Activated CD8-positive, alpha-beta memory T cell treated with anti-CD3 and anti-CD28 coated beads, Interleukin-2, amount 50 U/mL, for 24 hours (primary cell): ENCODE measurements around the gene RNLS.
A peak's percentile ranks its signal among the peaks of the same experiment; 100 is the strongest.

Experiments used
- DNase-seq: peaks from one replicate; pipeline ENCODE4 v3.0.0-alpha.2; 2020; ENCODE audit errors: extremely low read depth

The RNLS gene

DNA sequence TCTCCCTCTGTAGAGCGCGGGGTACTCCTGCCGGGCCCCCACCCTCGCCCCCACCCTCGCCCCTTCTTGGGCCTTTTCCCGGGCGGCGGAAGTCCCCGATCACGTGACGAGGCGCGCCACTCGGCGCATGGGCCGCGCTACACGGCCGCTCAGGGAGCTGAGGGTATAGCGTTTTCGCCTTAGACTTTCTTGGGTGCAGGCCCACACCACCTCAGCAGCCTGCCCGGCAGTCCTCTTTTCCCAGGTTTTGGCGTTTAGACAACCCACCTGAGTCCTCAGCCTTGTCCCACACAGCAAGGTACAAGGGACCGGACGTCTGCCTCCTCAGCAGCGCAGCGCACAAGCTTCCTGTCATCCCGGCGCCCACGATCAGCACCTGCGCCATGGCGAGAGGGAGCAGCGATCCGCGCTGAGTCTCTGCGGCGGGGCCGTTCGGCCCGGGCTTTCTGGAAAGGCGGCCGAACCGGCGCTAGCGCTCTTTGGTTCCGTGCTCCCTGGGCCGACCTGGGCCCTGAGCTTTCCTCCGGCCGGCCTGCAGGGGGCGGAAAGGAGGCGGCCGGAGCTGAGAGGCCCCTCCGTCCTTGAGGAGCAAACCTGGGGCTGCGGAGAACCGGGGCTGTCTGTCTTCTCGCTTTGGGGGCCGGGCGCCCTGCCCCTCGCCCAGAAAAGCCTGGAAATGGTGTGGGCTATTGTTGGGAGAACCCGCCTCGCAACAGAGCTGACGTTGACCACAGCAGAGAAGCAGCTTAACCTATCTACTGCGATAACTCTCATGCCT is at the start of gene RNLS:
TSS of gene RNLS (minus strand) at position 513 of the 778 bp plus-strand sequence.
- peak; percentile 12 for DNase-seq

DNA sequence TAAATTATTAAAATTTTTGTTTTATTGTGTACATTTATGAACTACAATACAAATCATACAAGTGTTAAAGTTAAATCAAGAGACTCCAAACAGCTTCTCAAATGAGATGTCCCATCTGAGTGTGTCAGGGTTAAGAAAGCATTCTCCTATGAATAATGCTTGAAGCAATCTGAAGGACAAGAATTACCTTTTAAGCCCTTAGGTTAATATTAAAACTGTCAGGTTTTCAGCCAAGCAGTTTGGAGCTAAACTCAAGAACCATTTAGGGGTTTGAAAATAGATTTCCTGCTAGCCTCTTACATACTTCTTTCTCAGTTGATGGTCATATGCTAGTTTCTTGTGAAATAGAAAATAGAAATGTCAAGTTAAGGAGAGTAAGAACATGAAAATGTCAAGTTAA is 41.7 kb upstream of the RNLS start:
- DNase-seq: no peak

DNA sequence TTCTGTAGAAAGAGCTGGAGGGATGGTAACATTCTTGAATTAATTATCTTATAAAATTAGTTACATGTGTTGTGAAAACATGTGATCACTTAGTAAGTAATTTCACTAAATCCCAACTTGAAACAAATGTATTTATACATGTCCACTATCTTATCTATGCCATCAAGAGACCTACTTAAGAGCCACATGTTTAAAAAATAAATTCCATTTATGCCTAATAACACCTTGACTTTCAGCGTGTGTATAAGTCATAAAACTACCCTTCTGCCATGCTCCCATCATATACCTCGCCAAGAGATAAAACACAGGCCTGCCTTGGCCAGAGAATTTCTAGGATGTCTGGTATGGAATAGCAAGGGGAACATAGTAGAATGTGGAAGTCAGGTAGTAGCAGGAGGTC is 40.7 kb upstream of the RNLS start:
- no peak for DNase-seq

DNA sequence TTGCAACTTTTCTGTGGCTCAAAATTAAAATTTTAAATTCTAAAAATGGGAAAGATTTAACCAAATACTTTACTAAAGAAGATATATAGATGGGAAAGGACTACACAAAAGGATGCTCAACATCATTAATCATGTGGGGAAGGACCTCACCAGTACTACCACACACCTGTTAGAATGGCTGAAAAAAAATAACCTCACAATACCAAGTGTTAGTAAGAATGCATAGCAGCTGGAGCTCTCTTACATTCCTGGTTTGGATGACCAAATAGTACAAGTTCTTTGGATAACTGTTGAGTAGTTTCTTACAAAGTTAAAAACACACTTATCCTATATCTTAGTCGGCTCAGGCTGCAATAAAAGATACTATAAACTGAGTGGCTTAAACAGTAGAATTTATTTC is 37.3 kb upstream of the RNLS start:
- no peak for DNase-seq

DNA sequence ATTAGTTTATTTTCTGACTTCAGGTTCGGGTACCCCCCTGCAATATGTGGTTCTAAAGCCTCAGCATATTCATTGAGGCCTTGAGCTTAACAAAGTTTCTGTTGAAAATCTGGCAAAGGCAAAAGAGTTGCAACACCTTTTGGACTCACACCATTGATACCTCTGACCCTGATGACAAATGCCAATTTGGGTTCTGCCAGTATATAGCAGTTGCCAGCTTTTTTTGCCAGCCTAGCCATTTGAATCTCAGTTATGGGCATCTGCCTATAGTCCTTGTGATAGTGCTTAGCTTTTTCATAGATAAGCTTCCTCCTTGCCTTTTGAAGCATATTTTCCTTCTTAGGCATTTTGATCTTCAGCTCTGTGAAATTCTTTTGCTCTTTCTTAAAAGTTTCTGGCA is 35.4 kb upstream of the RNLS start:
- no peak for DNase-seq

DNA sequence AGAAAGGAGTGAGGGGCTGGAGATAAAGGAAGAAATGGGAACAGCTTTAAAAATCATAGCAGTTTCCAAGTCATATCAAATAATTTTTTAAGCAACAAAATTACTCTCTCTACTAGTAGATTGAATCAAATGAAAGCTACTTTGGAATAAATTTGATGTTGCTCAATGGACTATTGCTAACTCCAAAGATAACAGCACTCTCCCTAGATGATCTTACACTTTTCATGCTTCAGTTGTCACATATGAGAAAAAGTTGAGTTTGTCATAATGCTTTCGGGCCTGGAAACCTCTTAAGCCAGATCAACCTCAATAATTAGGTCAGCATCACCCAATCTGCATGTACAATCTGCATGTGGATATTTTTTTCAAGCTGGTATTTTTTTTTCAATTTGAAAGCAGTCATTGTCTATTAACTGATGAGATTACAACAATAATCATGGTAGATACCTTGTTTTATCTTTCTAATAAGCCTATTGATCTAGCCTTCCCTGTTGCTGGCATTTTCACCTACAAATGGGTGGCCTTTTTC is 34.7 kb upstream of the RNLS start:
- no peak for DNase-seq

DNA sequence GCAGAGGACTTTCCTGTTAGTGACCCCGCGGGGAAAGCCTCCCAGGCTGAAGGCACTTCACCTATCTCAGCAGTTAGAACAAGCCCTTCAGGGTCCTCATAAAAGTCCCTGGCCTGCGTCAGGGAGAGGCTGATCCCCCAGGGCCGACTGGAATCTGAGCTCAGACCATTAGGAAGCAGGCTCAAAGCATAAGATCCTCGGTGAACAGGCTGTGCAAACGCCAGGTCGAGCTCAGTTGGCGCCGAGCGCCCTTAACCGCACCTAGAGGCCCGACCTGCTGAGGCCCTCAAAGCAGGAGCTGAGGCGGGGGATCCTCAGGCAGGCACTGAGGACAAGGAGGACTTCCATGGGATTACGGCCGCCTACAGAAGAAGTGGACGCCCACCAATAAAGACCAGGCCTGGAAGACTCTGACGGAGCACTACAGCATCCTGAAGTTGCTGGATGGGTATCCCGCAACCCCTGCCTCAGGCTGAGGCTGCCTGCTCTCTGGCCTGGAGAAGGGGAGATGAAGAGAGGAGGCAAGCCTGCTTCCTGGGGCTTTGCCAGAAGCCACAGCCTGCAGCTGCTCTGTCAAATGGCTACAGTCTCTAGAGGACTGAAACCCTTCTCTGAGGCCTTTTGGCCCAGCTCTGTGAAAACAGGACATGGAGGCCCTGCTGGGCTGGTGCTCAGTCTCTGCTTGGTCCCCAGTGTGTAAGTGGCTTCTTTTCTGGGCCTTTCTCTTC is 33.3 kb upstream of the RNLS start:
- DNase-seq: no peak

DNA sequence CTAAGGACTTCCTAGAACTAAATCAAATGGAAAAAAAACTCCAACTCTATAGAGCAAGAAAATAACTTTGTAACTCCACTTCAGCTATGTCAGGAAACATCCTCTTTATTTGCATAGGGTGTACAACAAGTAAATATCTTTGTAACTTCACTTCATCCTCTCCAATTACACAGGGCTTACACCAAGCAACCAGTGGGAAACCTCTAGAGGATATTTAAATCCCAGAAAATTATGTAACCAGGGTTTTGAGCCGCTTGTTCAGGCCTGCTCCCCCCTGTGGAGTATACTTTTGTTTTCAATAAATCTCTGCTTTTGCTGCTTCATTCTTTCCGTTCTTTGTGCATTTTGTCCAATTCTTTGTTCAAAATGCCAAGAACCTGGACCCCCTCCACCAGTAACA is 25.7 kb upstream of the RNLS start:
- DNase-seq: no peak

DNA sequence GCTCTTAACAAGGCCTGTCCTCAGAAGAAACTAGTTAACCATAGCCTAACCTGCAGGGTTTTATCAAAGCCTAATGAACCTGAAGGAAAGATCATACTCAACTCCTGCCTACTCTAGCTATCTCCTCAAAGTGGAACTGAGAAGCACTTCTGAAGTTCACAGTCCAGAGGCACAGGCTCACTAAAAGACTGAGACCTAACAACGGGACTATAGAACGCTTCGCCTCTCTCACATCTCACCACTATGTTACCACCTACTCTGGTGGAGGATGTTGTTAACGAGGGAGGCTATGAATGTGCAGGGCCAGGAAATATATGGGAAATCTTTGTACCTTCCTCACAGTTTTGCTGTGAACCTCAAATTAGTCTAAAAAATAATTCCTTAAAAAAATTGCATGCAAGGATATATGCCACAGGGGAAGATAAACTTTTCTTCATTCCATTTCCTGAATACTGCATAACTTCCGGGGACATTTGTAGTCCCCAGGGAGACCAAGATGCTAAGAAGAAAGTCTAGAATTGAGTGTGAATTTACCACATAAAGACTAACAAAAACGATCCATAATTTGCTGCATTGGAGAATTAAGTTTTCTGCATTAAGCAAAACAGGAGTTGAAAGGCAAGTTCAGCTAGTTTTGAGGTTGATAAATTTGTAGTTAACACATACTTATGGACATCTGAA is 25.1 kb upstream of the RNLS start:
- DNase-seq: no peak

DNA sequence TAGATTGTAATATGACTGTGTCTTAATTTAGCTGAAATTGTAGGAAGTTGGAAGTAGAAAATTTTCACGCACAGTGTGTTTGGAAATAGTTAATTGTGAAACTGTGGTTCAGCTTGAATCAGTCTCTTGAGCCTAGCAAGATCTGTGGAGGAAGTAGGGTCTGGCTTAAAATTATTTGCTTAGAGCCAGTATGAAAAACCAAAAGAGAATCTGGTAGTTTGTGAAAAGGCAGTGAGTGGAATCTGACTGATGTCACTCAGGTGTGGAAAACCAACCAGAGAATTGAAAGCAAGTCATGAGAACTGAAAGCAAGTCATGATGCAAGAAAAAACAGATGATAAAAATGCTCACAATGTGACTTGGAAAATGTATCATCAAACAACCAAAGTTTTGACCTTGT is 14.9 kb upstream of the RNLS start:
- DNase-seq: no peak

DNA sequence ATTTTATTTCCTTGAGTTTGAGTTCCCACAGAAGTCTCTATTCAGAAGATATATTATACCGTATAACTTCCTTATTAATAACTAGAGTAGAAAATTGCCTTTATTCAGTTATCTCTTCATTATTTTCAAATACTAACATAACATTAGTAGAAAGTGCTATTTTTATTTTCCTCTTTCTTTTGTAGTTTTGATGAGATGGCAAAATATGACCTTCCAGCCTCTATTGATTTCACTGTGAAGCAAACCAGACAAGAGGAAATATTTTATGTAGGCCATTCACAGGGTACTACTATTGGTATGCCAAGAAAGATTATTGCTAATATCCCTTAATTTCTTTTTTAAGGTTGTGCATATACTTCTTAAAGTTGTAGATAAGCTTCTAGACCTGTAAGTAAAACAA is 11.4 kb upstream of the RNLS start:
- DNase-seq: no peak

DNA sequence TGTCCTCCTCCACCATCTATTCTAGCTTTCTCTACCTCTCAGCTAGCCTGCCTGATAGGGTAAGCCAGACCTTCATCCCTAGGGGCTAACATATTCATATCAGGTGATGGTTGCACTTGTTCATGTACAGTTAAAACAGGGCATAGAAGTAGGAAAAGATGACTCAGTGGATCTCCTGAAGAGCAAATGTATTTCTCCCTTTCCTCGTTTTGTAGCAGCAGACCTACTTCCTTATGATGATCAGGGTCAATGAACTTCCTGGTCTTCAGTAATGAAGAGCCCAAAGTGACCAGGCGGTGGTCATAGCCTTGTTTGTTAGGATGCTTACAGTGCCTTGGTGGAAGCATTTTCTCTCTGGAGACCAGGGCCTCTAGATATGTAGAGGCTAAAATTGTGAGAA is 9.8 kb upstream of the RNLS start:
- no peak for DNase-seq

DNA sequence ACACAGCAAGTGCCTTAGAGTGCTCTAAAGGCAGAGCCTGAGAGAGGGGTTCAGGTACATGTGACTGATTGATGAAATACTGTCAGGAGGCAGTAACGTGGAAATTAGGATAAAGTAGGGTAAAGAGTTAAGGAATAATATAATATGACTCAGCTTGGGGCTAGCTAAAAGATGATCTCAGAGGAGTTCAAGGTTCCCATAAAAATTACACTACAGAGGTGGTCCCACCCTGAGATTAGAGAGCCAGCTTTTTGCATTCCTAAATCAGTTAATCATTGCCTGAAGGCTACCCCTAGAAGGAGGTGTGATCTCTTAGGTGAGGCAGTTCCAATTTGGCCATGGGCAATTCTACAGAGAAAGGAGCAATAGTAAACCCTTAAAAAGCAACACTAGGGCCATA is 9.3 kb upstream of the RNLS start:
- DNase-seq: no peak

DNA sequence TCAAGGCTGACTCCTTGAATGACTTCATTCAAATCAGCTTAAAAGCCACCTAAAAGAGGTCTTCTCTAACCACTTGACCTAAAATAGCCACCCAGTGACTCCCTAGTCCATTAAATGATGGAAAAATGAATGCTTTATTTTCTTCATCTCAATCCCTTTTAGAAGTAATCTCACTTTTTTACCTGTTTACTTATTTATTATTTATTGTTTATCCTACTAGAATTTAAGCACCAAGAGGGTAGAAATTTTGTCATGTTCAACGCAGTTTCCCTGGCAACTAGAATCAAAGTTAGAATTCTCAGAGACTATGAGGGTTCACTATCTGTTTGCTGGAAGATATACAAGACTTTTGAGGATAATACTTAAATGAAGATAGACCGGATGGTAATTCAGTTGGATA is 3.3 kb upstream of the RNLS start, which contains the start of gene LIPJ:
TSS of gene LIPJ (plus strand) at position 301 of the 400 bp plus-strand sequence. CDS start 3,926 bp downstream, outside the sequence.
- DNase-seq: no peak

DNA sequence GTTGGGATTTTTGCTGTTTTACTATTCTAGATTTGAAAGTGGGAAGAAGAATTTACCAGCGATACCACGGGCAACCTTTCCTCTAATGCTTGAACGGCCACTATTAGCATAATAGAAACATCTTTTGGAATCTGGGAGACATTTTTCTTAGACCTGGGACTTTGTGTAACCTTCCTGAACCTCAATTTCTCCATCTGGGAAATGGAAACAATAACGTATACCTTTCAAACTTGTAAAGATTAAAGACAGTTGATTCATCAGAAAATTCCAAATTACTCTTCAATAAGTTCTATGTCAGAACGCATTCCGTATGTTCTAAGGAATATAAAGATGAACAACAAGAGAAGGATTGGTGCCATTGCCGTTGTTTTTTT is 453 bp upstream of the RNLS start:
- DNase-seq: no peak

DNA sequence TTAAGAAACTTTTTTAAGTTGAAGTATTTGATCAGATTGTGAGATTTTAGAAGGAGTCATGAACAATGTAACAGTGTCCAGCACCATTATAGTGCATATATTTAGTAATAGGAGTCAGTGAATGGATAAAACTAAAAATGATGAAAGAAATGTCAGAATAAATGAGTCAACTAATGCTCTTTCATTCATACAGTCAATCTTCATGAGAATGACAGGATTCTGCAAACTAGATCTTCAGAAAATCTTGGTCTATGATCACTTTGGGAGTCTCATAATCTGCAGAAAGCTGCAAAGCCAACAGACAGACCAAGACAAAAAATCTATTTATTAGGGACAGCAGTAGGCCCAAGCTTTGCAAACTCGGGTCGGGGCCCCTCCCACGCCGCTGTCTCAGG is 710 bp downstream of the RNLS start:
- no peak for DNase-seq

DNA sequence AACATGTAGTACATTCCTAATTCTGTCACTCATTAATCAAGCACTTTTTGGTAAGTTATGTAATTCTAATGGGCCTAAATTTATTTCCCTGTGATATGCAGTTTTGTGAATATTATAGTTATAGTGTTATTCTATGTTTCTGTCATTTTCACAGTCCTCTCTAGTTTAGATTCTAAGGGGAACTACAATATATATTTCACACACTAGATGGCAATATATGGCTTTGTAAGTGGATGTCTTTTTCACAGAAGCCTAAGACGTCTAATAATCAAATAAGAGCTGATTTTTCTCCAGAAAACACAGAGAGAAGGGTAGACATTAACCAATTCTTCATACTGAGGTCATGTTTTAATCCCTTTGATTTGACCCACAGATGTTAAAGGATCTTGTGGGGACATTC is 18.0 kb downstream of the RNLS start:
- no peak for DNase-seq

DNA sequence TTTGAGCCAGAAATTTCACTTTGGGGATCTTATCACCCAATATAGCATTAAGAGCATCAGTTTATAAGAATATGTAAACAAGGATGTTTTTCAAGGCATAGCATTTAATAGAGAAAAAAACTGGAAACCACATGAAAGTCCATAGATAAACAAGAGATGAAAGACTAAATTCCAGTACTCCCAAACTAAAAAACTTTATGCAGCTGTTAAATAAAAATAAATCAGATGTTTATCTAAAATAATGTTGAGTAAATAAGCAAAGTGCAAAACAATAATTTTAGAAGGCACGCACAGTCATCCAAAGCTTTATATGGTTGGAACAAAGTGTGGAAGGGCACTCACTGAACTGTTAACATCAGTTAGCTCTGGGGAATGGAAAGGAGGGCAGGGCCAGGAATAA is 21.0 kb downstream of the RNLS start:
- no peak for DNase-seq

DNA sequence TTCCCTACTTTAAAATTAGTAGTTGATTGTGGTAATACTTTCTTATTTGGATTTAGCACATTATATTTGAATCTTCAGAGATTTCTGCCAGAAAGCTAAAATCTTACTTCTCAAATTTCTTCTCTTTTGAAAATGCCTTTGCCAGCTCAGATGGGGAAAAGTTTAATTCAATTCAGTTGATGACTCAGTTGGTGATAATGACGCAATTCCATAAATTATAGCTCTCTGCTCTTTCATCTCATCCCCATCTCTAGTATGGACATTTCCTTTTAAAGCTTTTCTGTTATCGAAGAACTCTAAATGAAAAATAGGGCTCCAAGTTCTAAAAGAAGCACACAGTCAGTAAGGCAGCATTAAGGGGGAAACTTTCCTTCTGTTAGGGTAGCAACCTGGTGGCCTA is 25.5 kb downstream of the RNLS start:
- no peak for DNase-seq

DNA sequence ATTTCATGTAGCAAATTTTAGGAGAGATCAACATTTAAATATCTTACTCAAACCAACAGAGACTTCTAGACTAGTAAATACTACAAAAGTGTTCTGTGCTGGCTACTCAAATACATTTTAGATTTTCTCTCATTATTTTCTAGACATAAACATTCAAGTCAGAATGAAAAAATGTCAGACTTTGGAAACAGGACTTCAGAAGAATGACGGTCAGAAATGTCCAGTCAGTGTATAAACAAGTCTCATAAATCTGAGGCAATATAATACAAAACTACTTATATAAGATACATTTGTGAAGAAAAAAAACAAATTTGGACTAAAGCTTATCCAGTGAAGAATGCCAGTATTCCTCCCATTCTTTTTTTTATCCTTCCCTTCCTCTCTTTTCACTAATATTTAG is 25.9 kb downstream of the RNLS start:
- no peak for DNase-seq

DNA sequence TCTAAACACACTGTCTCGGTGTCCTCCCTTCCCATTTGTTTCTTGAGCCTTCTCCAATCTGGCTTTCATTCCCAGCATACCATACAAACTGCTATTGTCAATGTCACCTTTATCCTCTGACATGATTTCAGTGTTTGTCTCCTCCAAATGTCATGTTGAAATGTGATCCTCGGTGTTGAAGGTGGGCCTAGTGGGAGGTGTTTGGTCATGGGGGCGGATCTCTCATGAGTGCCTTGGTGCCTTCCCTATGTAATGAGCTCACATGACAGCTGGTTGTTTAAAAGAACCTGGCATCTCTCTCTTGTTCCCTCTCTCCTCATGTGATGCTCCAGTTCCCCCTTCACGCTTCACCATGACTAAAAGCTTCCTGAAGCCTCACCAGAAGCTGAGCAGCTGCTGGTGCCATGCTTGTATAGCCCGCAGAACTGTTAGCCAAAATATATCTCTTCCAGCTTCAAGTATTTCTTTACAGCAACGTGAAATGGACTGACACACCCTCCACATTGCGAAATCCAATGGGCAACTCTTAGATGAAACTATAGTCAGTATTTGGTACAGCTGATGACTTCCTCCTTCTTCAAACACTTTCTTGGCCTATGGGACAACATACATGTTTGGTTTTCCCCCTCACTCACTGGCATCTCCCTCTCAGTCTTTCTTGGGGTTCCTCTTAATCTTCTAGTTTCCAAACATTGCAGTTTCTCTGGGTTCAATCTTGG is 27.8 kb downstream of the RNLS start:
- DNase-seq: no peak
